GM12878 (cell line): ENCODE data around the gene PBRM1. TPM values are rescaled to one million over a fixed set of nuclear protein-coding genes. Genes with fewer than 3 reads are reported as not detected.

Source experiments
- ATAC-seq: fragments of 200-7000 bp; cut with Tn5 transposase; 3 replicates; pipeline ENCODE4 v1.9.1; 2020; ENCODE audit warnings: mild to moderate bottlenecking, moderate library complexity
- BruUV-seq: library from RNA; stranded (reverse); fragments of 400-500 nt; replicated peaks from 2 replicates; lab custom pipeline; 2021; lab: Mats Ljungman, UMichigan
- CTCF ChIA-PET: fragments of 300-600 bp; sonication (Branson Sonifier 250); formaldehyde crosslinking; extraction: SDS; loops from one replicate; lab custom pipeline; 2021; ENCODE audit warnings: inconsistent platforms; lab: Yijun Ruan, JAX
- POLR2A ChIA-PET: fragments of 350-600 bp; formaldehyde crosslinking; extraction: SDS; loops from one replicate; lab custom pipeline; 2021; ENCODE audit warnings: inconsistent platforms; lab: Charles Lee
- RAD21 ChIA-PET: fragments of 300-600 bp; sonication (Branson Sonifier 250); formaldehyde crosslinking; loops from one replicate; lab custom pipeline; 2023; ENCODE audit warnings: antibody characterized with exemption; ENCODE audit not compliant: unreplicated experiment; lab: Charles Lee
- SMC1A ChIA-PET: fragments of 300-600 bp; sonication (Branson Sonifier 250); formaldehyde crosslinking; loops from one replicate; lab custom pipeline; 2023; ENCODE audit not compliant: unreplicated experiment, uncharacterized antibody; lab: Charles Lee
- DNase-seq: peaks from one replicate; pipeline ENCODE4 v3.0.0-alpha.2; 2011; ENCODE audit warnings: low read depth, low spot score
- FAIRE-seq: peaks from 3 replicates; lab custom pipeline; 2011; peaks lifted over from hg19 to GRCh38; lab: Jason Lieb, UNC
- H2AFZ ChIP-seq: 2 replicates; pipeline ENCODE4 v1.6.0; 2011; ENCODE audit warnings: low read depth, low read length, control low read depth; ENCODE audit not compliant: control insufficient read depth
- H3K27ac ChIP-seq: 2 replicates; pipeline ENCODE4 v1.5.1; 2011; ENCODE audit warnings: control low read depth; ENCODE audit not compliant: control insufficient read depth, insufficient read depth
- H3K27me3 ChIP-seq, 2 experiments: replicated peaks in 1 of 2; 2 replicates each; pipeline versions ENCODE4 v1.6.0 to v1.6.1; 2011; ENCODE audit warnings: low read length in 1 of 2; ENCODE audit not compliant: control insufficient read depth in 2 of 2, insufficient read depth in 2 of 2
- H3K36me3 ChIP-seq, 2 experiments: 2 replicates each; pipeline ENCODE4 v1.5.1; 2011; ENCODE audit warnings: low read length in 1 of 2; ENCODE audit not compliant: control insufficient read depth in 2 of 2, insufficient read depth in 2 of 2
- H3K4me1 ChIP-seq: 2 replicates; pipeline ENCODE4 v1.6.1; 2011; ENCODE audit warnings: mild to moderate bottlenecking, low read length, moderate library complexity, mixed read lengths; ENCODE audit not compliant: control insufficient read depth, insufficient read depth
- H3K4me2 ChIP-seq: 2 replicates; pipeline ENCODE4 v1.6.0; 2011; ENCODE audit warnings: control low read depth; ENCODE audit not compliant: control insufficient read depth, insufficient read depth
- H3K4me3 ChIP-seq: fragments of 200-600 bp; sonication (generic); 2 replicates; pipeline ENCODE4 v1.5.1; 2016
- H3K79me2 ChIP-seq: 2 replicates; pipeline ENCODE4 v1.6.0; 2011; ENCODE audit warnings: low read length; ENCODE audit not compliant: control insufficient read depth, insufficient read depth
- H3K9ac ChIP-seq: 2 replicates; pipeline ENCODE4 v1.8.0; 2011; ENCODE audit warnings: low read length, control low read depth, mixed read lengths; ENCODE audit not compliant: control insufficient read depth, insufficient read depth
- H3K9me3 ChIP-seq: replicated peaks from 3 replicates; pipeline ENCODE4 v1.5.1; 2011; ENCODE audit warnings: mild to moderate bottlenecking, low read length; ENCODE audit not compliant: control insufficient read depth, insufficient read depth
- H4K20me1 ChIP-seq: 2 replicates; pipeline ENCODE4 v1.6.0; 2011; ENCODE audit not compliant: control insufficient read depth, insufficient read depth
- BMI1 ChIP-seq: fragments of 450-650 bp; IDR thresholded peaks from 2 replicates; pipeline ENCODE4 v1.6.1; 2016; ENCODE audit warnings: mild to moderate bottlenecking, moderate library complexity, borderline replicate concordance
- E2F4 ChIP-seq: IDR thresholded peaks from 2 replicates; pipeline ENCODE4 v1.6.1; 2012; ENCODE audit warnings: low read depth, low read length, improper control_type of control experiment
- EZH2 ChIP-seq: IDR thresholded peaks from 2 replicates; pipeline ENCODE4 v1.6.1; 2012; ENCODE audit warnings: low read depth, mild to moderate bottlenecking, control low read depth, inconsistent platforms, low read length, borderline replicate concordance; ENCODE audit not compliant: control insufficient read depth
- HDAC6 ChIP-seq: fragments of 200-600 bp; sonication (generic); IDR thresholded peaks from one replicate; pipeline ENCODE4 v1.8.0; 2017; ENCODE audit warnings: antibody characterized with exemption; ENCODE audit not compliant: unreplicated experiment
- HDGF ChIP-seq: fragments of 450-650 bp; IDR thresholded peaks from 2 replicates; pipeline ENCODE4 v1.6.1; 2016; ENCODE audit warnings: antibody characterized with exemption
- IKZF1 ChIP-seq: fragments of 450-650 bp; conservative IDR thresholded peaks from 2 replicates; pipeline ENCODE4 v1.6.1; 2017; ENCODE audit warnings: antibody characterized with exemption, mild to moderate bottlenecking
- IRF5 ChIP-seq: fragments of 450-650 bp; IDR thresholded peaks from 2 replicates; pipeline ENCODE4 v1.6.1; 2017; ENCODE audit warnings: borderline replicate concordance
- KAT2A ChIP-seq: conservative IDR thresholded peaks from 2 replicates; pipeline ENCODE4 v1.6.1; 2011; ENCODE audit warnings: low read depth, low read length; ENCODE audit not compliant: control insufficient read depth
- MLLT1 ChIP-seq: fragments of 450-650 bp; IDR thresholded peaks from 2 replicates; pipeline ENCODE4 v1.6.1; 2016; ENCODE audit warnings: mild to moderate bottlenecking
- NBN ChIP-seq: fragments of 450-650 bp; IDR thresholded peaks from 2 replicates; pipeline ENCODE4 v1.6.1; 2016
- NR2C2 ChIP-seq: IDR thresholded peaks from 2 replicates; pipeline ENCODE4 v1.6.1; 2011; ENCODE audit warnings: borderline replicate concordance, low read depth; ENCODE audit not compliant: control insufficient read depth, insufficient read length
- NR2F1 ChIP-seq: fragments of 450-650 bp; conservative IDR thresholded peaks from 2 replicates; pipeline ENCODE4 v1.6.1; 2017; ENCODE audit warnings: mild to moderate bottlenecking
- POLR2A ChIP-seq: IDR thresholded peaks from 2 replicates; pipeline ENCODE4 v1.6.1; 2011; ENCODE audit warnings: low read depth, mild to moderate bottlenecking, low read length
- RELA ChIP-seq: fragments of 450-650 bp; IDR thresholded peaks from 2 replicates; pipeline ENCODE4 v1.8.0; 2014; ENCODE audit warnings: borderline replicate concordance; ENCODE audit not compliant: partially characterized antibody
- RFX5 ChIP-seq: IDR thresholded peaks from 2 replicates; pipeline ENCODE4 v1.6.1; 2011; ENCODE audit warnings: low read depth, low read length, improper control_type of control experiment
- SIX5 ChIP-seq: IDR thresholded peaks from 2 replicates; pipeline ENCODE4 v1.6.1; 2011; ENCODE audit warnings: mild to moderate bottlenecking, low read depth, low read length, moderate library complexity; ENCODE audit not compliant: severe bottlenecking
- TCF3 ChIP-seq: IDR thresholded peaks from 2 replicates; pipeline ENCODE4 v1.6.1; 2012; ENCODE audit warnings: low read depth, mild to moderate bottlenecking, low read length, borderline replicate concordance; ENCODE audit not compliant: insufficient read depth
- YY1 ChIP-seq: IDR thresholded peaks from 2 replicates; pipeline ENCODE4 v1.6.1; 2011; ENCODE audit warnings: low read depth, mild to moderate bottlenecking, low read length
- ZNF274 ChIP-seq: IDR thresholded peaks from one replicate; pipeline ENCODE4 v1.8.0; 2011; ENCODE audit not compliant: insufficient read length, insufficient read depth
- WGBS: methylation state at CpG from one replicate; pipeline ENCODE4 v1.1.6; 2016; ENCODE audit warnings: low lambda C conversion rate; ENCODE audit not compliant: insufficient replicate concordance, insufficient coverage; ENCODE audit errors: missing lambda C conversion rate; 5-methylcytosine and 5-hydroxymethylcytosine counted together
- in situ Hi-C: fragments of 300-500 bp; cut with MboI; formaldehyde crosslinking; loops from 9 replicates; pipeline ENCODE4 v1.14.3; 2018; ENCODE audit warnings: mixed read lengths
- intact Hi-C: fragments of 100-400 bp; cut with micrococcal nuclease; formaldehyde crosslinking; loops from one replicate; pipeline ENCODE4 v1.14.2; 2022; ENCODE audit not compliant: unreplicated experiment
- polyA plus RNA-seq, 11 experiments: library from polyadenylated mRNA; depleted of rRNA in 4 of 11; unstranded in 6 of 11; stranded (reverse) in 5 of 11; fragments of >200 nt; fragmentation: Nextera tagmentation in 4 of 11; fragmentation: Illumina TruSeq in 1 of 11; extraction: Ambion mirVana in 4 of 11; extraction: Trizol in 1 of 11; gene quantifications; 1 replicate in 1 of 11; 2 replicates in 10 of 11; pipeline versions ENCODE4 v1.2.1 to v1.2.3, GENCODE V29; 2011 to 2016; ENCODE audit warnings: inconsistent platforms in 2 of 11, missing spikeins in 2 of 11, low read depth in 1 of 11
- total RNA-seq, 4 experiments: library from RNA; depleted of rRNA in 3 of 4; stranded (reverse); fragments of >200 nt in 3 of 4; fragmentation: Illumina TruSeq in 1 of 4; extraction: Trizol in 1 of 4; gene quantifications; 2 replicates each; pipeline versions ENCODE4 v1.2.1 to v1.2.3, GENCODE V29; 2013 to 2021

The PBRM1 gene
- total and polyA plus RNA-seq, 10 of the 15 experiments (the other 5 are each of a cell fraction or from before 2014, with no cell fraction given) = 8.9 to 88.9 (median 39.3) TPM

GRCh38 chr3:52574056-52574965 is 111.4 kb downstream of the PBRM1 start:
- intact Hi-C loops (no loop called here), in situ Hi-C loops (no loop called here)
- H3K27ac ChIP-seq = no peak overlapping the region
- H3K27me3 ChIP-seq = no peaks in the 10 kb centered on the region
- RAD21 ChIA-PET = no interaction called here
- CTCF ChIA-PET = interaction anchor here (1.0 kb wide), 1 partner anchor 102 kb away, joined by 3 read pairs; no protein-coding TSS in a partner anchor
- FAIRE-seq = no peak
- ATAC-seq = no peak
- H3K4me1 ChIP-seq = no peaks in the 10 kb centered on the region
- TF ChIP-seq MLLT1 (no peak), RFX5 (no peak), TCF3 (no peak), EZH2 (no peak), NBN (no peak), RELA (no peak), IKZF1 (no peak), NR2C2 (no peak), ZNF274 (no peak), KAT2A (no peak), POLR2A (no peak), SIX5 (no peak), HDAC6 (no peak), IRF5 (no peak), E2F4 (no peak), HDGF (no peak), NR2F1 (no peak), YY1 (no peak), BMI1 (no peak)
- DNase-seq = no peak
- no peak overlapping the region for H3K4me3 ChIP-seq
- H3K9me3 ChIP-seq = no peaks in the 10 kb centered on the region
- no peak overlapping the region for H3K4me2 ChIP-seq
- H3K79me2 ChIP-seq = no peaks in the 10 kb centered on the region
- peaks cover 3 to 13% of the 10 kb centered on the region in 2 experiments for H3K36me3 ChIP-seq
- no peak overlapping the region for H2AFZ ChIP-seq
- 97% methylated on average over 6 of the region's 6 CpGs for WGBS
- SMC1A ChIA-PET = interaction anchor here (0.5 to 1.2 kb wide), 3 partner anchors 13 to 23 kb away, joined by 3 to 4 read pairs (median 3); no protein-coding TSS in a partner anchor
- H4K20me1 ChIP-seq = no peaks in the 10 kb centered on the region
- H3K9ac ChIP-seq = no peak overlapping the region
- POLR2A ChIA-PET = interaction anchor here (1.4 kb wide), 1 partner anchor 38 kb away, joined by 3 read pairs; the partner anchor contains the start of gene UQCC5
- no TSS peak for BruUV-seq
